ENCODE measurements around the gene NOTCH1. TPM values are rescaled to one million over a fixed set of nuclear protein-coding genes. Genes with fewer than 3 reads are reported as not detected.
"Not testable (repeated sequence)": the region's sequence is repeated elsewhere in the genome, so short reads cannot be mapped to it uniquely, and the experiment has no call there.

The NOTCH1 gene
- total RNA-seq, 4 donors from 2014 or later, result 38.2 to 95.7 (median 53.8) TPM

GRCh38 chr9:136581614-136582447 lies 36.0 kb upstream of the NOTCH1 start:
- TF ChIP-seq POLR2A (IDR thresholded peaks at IDR 0.05) (no peak), CTCF (IDR thresholded peaks at IDR 0.05) (no peak)

GRCh38 chr9:136579650-136580219 lies 33.9 kb upstream of the NOTCH1 start:
- not testable (repeated sequence) for H3K4me1 ChIP-seq

More at GRCh38 chr9:136581614-136582447, 36.0 kb upstream of the NOTCH1 start:
- Histone ChIP-seq H3K27ac (no peak overlapping the region), H3K36me3 (no peaks in the 10 kb centered on the region), H3K9me3 (no peaks in the 10 kb centered on the region), H3K27me3 (no peaks in the 10 kb centered on the region), H3K4me3 (no peak overlapping the region), H3K4me1 (peaks cover 0 to 11% (median 0%) of the 10 kb centered on the region in 4 donors)
- no peak for DNase-seq

GRCh38 chr9:136578915-136579649 lies 33.2 kb upstream of the NOTCH1 start:
- Histone ChIP-seq H3K27me3 (no peaks in the 10 kb centered on the region), H3K36me3 (no peaks in the 10 kb centered on the region), H3K9me3 (no peaks in the 10 kb centered on the region), H3K27ac (no peak overlapping the region), H3K4me3 (no peak overlapping the region), H3K4me1 (no peaks in the 10 kb centered on the region)
- no peak for TF ChIP-seq POLR2A (IDR thresholded peaks at IDR 0.05)
- DNase-seq, result no peak

More at GRCh38 chr9:136579650-136580219, 33.9 kb upstream of the NOTCH1 start:
- not testable (repeated sequence) for H3K9me3 ChIP-seq, DNase-seq, H3K4me3 ChIP-seq, H3K27me3 ChIP-seq, H3K27ac ChIP-seq, H3K36me3 ChIP-seq

- no peak for TF ChIP-seq CTCF (IDR thresholded peaks at IDR 0.05)
- TF ChIP-seq POLR2A (IDR thresholded peaks at IDR 0.05), result no peak
- Histone ChIP-seq H3K4me1 (no peaks in the 10 kb centered on the region), H3K4me3 (no peak overlapping the region), H3K36me3 (no peaks in the 10 kb centered on the region), H3K9me3 (no peaks in the 10 kb centered on the region), H3K27me3 (no peaks in the 10 kb centered on the region), H3K27ac (no peak overlapping the region)
- no peak for DNase-seq
These were observed 32.7 kb upstream of the NOTCH1 start for GRCh38 chr9:136578626-136578914.

GRCh38 chr9:136577941-136578625 lies 32.2 kb upstream of the NOTCH1 start:
- Histone ChIP-seq H3K4me1 (no peaks in the 10 kb centered on the region), H3K27me3 (no peaks in the 10 kb centered on the region), H3K4me3 (no peak overlapping the region), H3K27ac (no peak overlapping the region), H3K9me3 (no peaks in the 10 kb centered on the region), H3K36me3 (no peaks in the 10 kb centered on the region)
- TF ChIP-seq CTCF (IDR thresholded peaks at IDR 0.05), result no peak
- no peak for DNase-seq

- Histone ChIP-seq H3K27ac (no peak overlapping the region), H3K4me3 (no peak overlapping the region), H3K4me1 (no peaks in the 10 kb centered on the region), H3K27me3 (no peaks in the 10 kb centered on the region), H3K36me3 (no peaks in the 10 kb centered on the region), H3K9me3 (no peaks in the 10 kb centered on the region)
- DNase-seq, result no peak
- TF ChIP-seq CTCF (IDR thresholded peaks at IDR 0.05) (no peak), POLR2A (IDR thresholded peaks at IDR 0.05) (no peak)
These were observed 30.4 kb upstream of the NOTCH1 start for GRCh38 chr9:136576269-136576626.

Measured in Peyer's patch (tissue), 4 donors.